Spinal cord (tissue), 10 donors: ENCODE data around the gene LEFTY1. TPM values are rescaled to one million over a fixed set of nuclear protein-coding genes. Genes with fewer than 3 reads are reported as not detected.

Source experiments
- DNase-seq, 6 donors: peaks; one replicate each; pipeline versions ENCODE4 v3.0.0 to v3.0.0-alpha.2; 2013 to 2015; ENCODE audit warnings: low spot score in 6 of 6, low read depth in 4 of 6
- H3K27ac ChIP-seq: one replicate; pipeline ENCODE4 v1.5.1; 2013; ENCODE audit warnings: low read depth, low read length, control low read depth
- H3K27me3 ChIP-seq: one replicate; pipeline ENCODE4 v1.6.1; 2013; ENCODE audit warnings: low read length; ENCODE audit not compliant: control insufficient read depth, insufficient read depth
- H3K36me3 ChIP-seq: one replicate; pipeline ENCODE4 v1.6.1; 2013; ENCODE audit warnings: low read length; ENCODE audit not compliant: control insufficient read depth, insufficient read depth
- H3K4me1 ChIP-seq: one replicate; pipeline ENCODE4 v1.6.1; 2013; ENCODE audit warnings: low read length; ENCODE audit not compliant: control insufficient read depth, insufficient read depth
- H3K4me3 ChIP-seq: one replicate; pipeline ENCODE4 v1.5.1; 2013; ENCODE audit warnings: low read depth, low read length, control low read depth
- H3K9me3 ChIP-seq: one replicate; pipeline ENCODE4 v1.6.1; 2013; ENCODE audit warnings: low read length; ENCODE audit not compliant: control insufficient read depth, insufficient read depth
- WGBS: methylation state at CpG from one replicate; pipeline ENCODE4 v1.1.5; 2013; ENCODE audit warnings: missing lambda C conversion rate; ENCODE audit not compliant: insufficient coverage; 5-methylcytosine and 5-hydroxymethylcytosine counted together
- polyA plus RNA-seq, 2 donors: library from polyadenylated mRNA; unstranded; fragments of 120-200 nt; gene quantifications; one replicate each; pipeline ENCODE4 v1.2.1, GENCODE V29; 2013; ENCODE audit not compliant: insufficient read length in 2 of 2
- total RNA-seq, 2 donors: library from RNA; depleted of rRNA in 1 of 2; stranded (reverse); fragments of 120-200 nt in 1 of 2; fragments of >200 nt in 1 of 2; gene quantifications; one replicate each; pipeline versions ENCODE4 v1.2.3 to v1.2.4, GENCODE V29; 2013 to 2014
- donor health status: healthy.

Gene LEFTY1
- total and polyA plus RNA-seq, 4 donors: 0.77 to 2.7 (median 1.7) TPM

- peak overlapping the region; percentile 4 for H3K4me3 ChIP-seq
- peaks cover 20% of the 10 kb centered on the region for H3K36me3 ChIP-seq
- 72% methylated on average over 10 of the region's 12 CpGs for WGBS
- H3K9me3 ChIP-seq: no peaks in the 10 kb centered on the region
- peak overlapping the region; percentile 34 for H3K27ac ChIP-seq
- peaks cover 7% of the 10 kb centered on the region for H3K27me3 ChIP-seq
- H3K4me1 ChIP-seq: peaks cover 47% of the 10 kb centered on the region
- no peak for DNase-seq
Observed at GRCh38 chr1:225876900-225877510, 11.9 kb downstream of the LEFTY1 start.

GRCh38 chr1:225875044-225875815 is 13.7 kb downstream of the LEFTY1 start:
- Histone ChIP-seq H3K36me3 (peaks cover 20% of the 10 kb centered on the region), H3K27ac (no peak overlapping the region), H3K9me3 (no peaks in the 10 kb centered on the region), H3K4me3 (no peak overlapping the region), H3K27me3 (no peaks in the 10 kb centered on the region), H3K4me1 (peaks cover 41% of the 10 kb centered on the region)
- 94% methylated on average over 11 of the region's 12 CpGs for WGBS
- no peak for DNase-seq

DNA sequence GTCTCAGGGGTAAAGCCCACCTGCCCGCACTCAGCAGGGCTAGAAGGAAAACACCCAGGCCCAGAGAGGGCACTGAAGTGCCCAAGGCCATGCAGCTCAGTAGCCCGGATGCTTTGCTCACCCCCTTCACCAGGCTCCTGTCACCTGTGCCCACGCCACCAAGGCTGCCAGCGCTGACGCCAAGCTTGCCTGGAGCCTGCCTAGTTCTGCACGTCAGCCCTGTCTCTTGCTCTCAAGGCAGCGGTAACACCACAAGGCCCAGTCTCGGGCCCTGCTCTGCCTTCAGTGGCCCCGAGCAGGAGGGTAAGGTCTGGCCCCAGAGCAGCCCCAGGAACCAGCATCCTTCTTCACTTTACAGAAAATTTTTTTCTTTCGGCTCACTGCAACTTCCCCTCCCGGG is 14.5 kb downstream of the LEFTY1 start:
- 92% methylated on average over 9 of the region's 11 CpGs for WGBS
- H3K4me1 ChIP-seq: peaks cover 33% of the 10 kb centered on the region

DNA sequence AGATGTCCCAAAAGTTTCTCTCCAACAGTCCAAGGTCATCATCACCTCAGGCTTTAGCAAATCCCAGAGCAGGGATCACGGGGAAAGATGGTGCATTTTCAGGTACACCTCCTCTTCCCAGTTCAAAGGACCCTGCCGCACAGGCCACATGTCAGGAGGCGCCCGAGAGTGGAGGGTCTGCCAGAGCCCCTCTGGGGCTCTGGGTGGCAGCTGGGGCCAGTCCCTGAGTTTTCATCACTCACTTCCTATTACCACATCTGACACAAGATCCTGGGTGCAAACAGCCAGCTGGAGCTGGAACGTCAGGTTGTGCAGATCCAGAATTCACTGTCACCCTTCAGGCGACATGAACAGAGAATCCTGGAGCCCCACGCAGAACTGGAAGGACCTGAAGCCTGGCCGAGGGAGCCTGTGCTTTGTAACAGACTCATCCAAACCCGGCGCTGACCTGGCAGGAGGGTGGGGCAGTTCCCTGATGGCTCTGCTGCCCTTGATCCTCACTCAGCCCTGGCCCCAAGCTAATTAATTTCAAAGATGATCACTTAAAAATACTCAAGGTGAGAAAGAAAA is 15.6 kb downstream of the LEFTY1 start:
- Histone ChIP-seq H3K36me3 (peaks cover 27% of the 10 kb centered on the region), H3K4me3 (no peak overlapping the region), H3K4me1 (peaks cover 35% of the 10 kb centered on the region), H3K27me3 (no peaks in the 10 kb centered on the region), H3K27ac (no peak overlapping the region), H3K9me3 (no peaks in the 10 kb centered on the region)
- WGBS: 83% methylated on average over 6 of the region's 10 CpGs
- no peak for DNase-seq

More for the DNA sequence above, 14.5 kb downstream of the LEFTY1 start:
- H3K36me3 ChIP-seq: peaks cover 24% of the 10 kb centered on the region
- no peak for DNase-seq
- H3K27ac ChIP-seq: no peak overlapping the region
- H3K4me3 ChIP-seq: no peak overlapping the region
- H3K27me3 ChIP-seq: no peaks in the 10 kb centered on the region
- no peaks in the 10 kb centered on the region for H3K9me3 ChIP-seq

- H3K4me3 ChIP-seq: no peak overlapping the region
Observed at GRCh38 chr1:225872075-225872430, 16.9 kb downstream of the LEFTY1 start.

DNA sequence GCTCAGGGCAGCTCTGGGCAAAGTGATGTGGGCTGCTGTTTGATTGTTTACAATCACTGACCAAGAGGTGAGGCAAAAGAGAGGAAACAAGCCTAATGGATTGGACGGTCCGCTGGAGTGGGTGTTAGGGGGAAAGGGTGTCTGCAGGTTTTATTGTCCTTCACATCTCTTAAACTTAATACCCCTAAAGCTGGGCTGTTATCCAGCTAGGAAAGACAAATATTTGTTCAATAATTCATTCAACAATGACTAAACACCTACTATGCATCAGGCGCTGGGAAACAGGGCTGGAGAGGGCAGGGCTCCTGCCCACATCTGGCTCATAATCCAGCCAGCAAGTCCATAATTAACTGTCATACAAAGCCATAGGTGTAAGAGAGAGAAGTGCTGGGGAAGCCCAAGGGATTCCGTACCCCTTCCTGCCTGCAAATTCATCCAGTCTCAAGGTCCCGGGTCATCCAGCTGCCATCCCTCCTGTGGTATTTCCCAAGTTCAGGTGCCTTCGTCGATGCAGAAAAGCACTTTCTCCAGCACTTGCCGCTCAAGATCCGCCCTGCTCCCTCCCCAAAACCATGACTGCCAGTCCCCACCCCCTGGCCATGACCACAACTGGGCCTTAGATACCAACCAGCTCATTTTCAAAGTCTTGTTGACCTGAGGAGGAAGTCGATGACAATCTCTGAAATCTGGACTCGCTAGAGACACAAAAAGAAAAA is 17.4 kb downstream of the LEFTY1 start:
- peaks cover 21% of the 10 kb centered on the region for H3K4me1 ChIP-seq

More at GRCh38 chr1:225872075-225872430, 16.9 kb downstream of the LEFTY1 start:
- no peak for DNase-seq
- no peaks in the 10 kb centered on the region for H3K27me3 ChIP-seq
- no CpG with 5 or more reads among the region's 3 CpGs for WGBS
- H3K9me3 ChIP-seq: no peaks in the 10 kb centered on the region
- H3K4me1 ChIP-seq: peaks cover 22% of the 10 kb centered on the region
- H3K36me3 ChIP-seq: peaks cover 27% of the 10 kb centered on the region
- no peak overlapping the region for H3K27ac ChIP-seq

DNA sequence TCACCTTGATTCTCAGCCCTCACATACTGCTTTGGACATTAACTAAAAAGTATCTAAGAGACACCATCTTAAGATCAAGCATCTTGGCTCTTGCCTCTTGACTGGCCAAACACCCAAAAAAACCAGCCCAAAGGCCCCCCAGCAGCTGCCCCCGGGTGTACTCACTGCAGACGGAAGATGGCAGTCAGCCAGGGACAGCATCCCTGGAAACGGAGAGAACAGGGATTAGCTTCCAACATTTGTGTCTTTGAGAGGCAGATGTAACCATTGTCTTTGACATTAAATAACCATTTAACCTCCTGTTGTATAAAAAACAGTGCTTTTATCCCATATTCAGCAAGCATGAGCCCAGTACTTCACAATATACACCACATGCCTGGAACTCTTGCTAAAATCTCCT is 18.0 kb downstream of the LEFTY1 start:
- no peaks in the 10 kb centered on the region for H3K27me3 ChIP-seq
- no peaks in the 10 kb centered on the region for H3K9me3 ChIP-seq
- 35% methylated on average over 3 of the region's 3 CpGs for WGBS
- peak in 5 of 6 donors; percentile 36 to 82 (median 62) for DNase-seq
- no peak overlapping the region for H3K27ac ChIP-seq
- H3K4me3 ChIP-seq: no peak overlapping the region
- H3K36me3 ChIP-seq: peaks cover 35% of the 10 kb centered on the region
- peaks cover 21% of the 10 kb centered on the region for H3K4me1 ChIP-seq

More for the DNA sequence above, 17.4 kb downstream of the LEFTY1 start:
- DNase-seq: no peak
- H3K27ac ChIP-seq: no peak overlapping the region
- H3K36me3 ChIP-seq: peaks cover 31% of the 10 kb centered on the region
- H3K4me3 ChIP-seq: no peak overlapping the region
- H3K27me3 ChIP-seq: no peaks in the 10 kb centered on the region
- no peaks in the 10 kb centered on the region for H3K9me3 ChIP-seq
- WGBS: 74% methylated on average over 6 of the region's 11 CpGs

DNA sequence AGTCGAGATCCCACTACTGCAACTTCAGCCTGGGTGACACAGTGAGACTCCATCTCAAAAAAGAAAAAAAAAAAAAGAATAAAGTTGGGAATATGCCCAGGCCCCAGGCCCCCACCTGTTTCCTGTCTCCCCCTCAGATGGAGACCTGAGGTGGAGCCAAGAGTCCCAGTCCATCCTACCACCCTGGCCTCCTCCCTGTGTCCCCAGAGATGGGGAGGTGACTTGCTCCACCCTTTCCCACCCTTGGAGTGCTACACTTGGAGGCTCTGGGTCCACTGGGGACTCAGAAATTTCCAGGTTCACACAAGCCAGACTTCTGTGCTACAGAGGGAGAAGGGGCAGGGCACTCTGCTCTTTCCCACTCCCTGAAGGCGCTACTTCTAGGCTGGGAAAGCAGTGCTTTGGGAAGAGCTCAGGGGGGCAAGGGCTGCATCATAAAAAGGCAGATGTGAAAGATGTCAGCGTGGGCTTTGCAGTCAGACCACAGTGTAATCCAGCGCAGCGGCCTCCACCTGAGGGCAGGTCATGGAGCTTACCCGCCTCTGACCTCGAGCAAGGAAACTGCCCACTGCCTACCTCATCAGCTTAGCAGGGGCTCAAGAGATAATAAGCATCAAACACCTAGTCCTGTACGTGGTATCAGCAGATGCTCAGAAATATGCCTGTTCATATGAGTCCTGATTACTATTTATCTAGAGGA is 20.2 kb downstream of the LEFTY1 start:
- peaks cover 39% of the 10 kb centered on the region for H3K36me3 ChIP-seq
- peaks cover 18% of the 10 kb centered on the region for H3K4me1 ChIP-seq
- H3K27me3 ChIP-seq: no peaks in the 10 kb centered on the region
- 92% methylated on average over 6 of the region's 8 CpGs for WGBS
- DNase-seq: no peak
- no peak overlapping the region for H3K27ac ChIP-seq
- H3K4me3 ChIP-seq: no peak overlapping the region
- H3K9me3 ChIP-seq: no peaks in the 10 kb centered on the region

- WGBS: 43% methylated on average over 2 of the region's 6 CpGs
- no peak for DNase-seq
- no peak overlapping the region for H3K4me3 ChIP-seq
- H3K27ac ChIP-seq: no peak overlapping the region
- H3K9me3 ChIP-seq: no peaks in the 10 kb centered on the region
- H3K4me1 ChIP-seq: peaks cover 18% of the 10 kb centered on the region
- no peaks in the 10 kb centered on the region for H3K27me3 ChIP-seq
- peaks cover 38% of the 10 kb centered on the region for H3K36me3 ChIP-seq
Observed at GRCh38 chr1:225866981-225867380, 22.0 kb downstream of the LEFTY1 start.
